ENCODE data around the gene TGFBR3. TPM values are rescaled to one million over a fixed set of nuclear protein-coding genes. Genes with fewer than 3 reads are reported as not detected.

The TGFBR3 gene
- total and polyA plus RNA-seq, 2 of the 13 experiments (the other 11 are each of a cell fraction or from before 2014, with no cell fraction given) = 76.5 to 195 TPM

GRCh38 chr1:91744953-91745639 lies 140.9 kb downstream of the TGFBR3 start (continued):
- TF ChIP-seq NCOR1 (IDR thresholded peaks at IDR 0.05; ENCODE audit: borderline replicate concordance, low read length) (peak; percentile 45; the same call in 1 of the 2 replicates), MIXL1 (CRISPR knock-in tag; IDR thresholded peaks at IDR 0.05) (0 out of 2 replicates have a peak, but pooled peaks have one; percentile 18), TEAD2 (CRISPR knock-in tag; IDR thresholded peaks at IDR 0.05) (no peak), ZNF598 (CRISPR knock-in tag; IDR thresholded peaks at IDR 0.05; ENCODE audit: borderline replicate concordance) (no peak), KLF13 (CRISPR knock-in tag; IDR thresholded peaks at IDR 0.05) (no peak), HOXD1 (CRISPR knock-in tag; IDR thresholded peaks at IDR 0.05) (no peak), ZNF460 (CRISPR knock-in tag; IDR thresholded peaks at IDR 0.05; ENCODE audit: borderline replicate concordance) (no peak), ZNF749 (CRISPR knock-in tag; IDR thresholded peaks at IDR 0.05; ENCODE audit: borderline replicate concordance) (no peak), GRHL1 (CRISPR knock-in tag; conservative IDR thresholded peaks at IDR 0.05) (no peak), ZSCAN30 (CRISPR knock-in tag; IDR thresholded peaks at IDR 0.05) (no peak), ZSCAN31 (CRISPR knock-in tag; IDR thresholded peaks at IDR 0.05; ENCODE audit: low read depth) (0 out of 2 replicates have a peak, but pooled peaks have one; percentile 1), EZH2 (conservative IDR thresholded peaks at IDR 0.05; ENCODE audit: low read depth, low read length) (no peak), ZMYM4 (CRISPR knock-in tag; IDR thresholded peaks at IDR 0.05) (peak; percentile 70)
- TF ChIP-seq, protein P1, sequence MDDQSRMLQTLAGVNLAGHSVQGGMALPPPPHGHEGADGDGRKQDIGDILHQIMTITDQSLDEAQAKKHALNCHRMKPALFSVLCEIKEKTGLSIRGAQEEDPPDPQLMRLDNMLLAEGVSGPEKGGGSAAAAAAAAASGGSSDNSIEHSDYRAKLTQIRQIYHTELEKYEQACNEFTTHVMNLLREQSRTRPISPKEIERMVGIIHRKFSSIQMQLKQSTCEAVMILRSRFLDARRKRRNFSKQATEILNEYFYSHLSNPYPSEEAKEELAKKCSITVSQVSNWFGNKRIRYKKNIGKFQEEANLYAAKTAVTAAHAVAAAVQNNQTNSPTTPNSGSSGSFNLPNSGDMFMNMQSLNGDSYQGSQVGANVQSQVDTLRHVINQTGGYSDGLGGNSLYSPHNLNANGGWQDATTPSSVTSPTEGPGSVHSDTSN (CRISPR knock-in tag; IDR thresholded peaks at IDR 0.05; ENCODE audit: borderline replicate concordance) = no peak
- TF ChIP-seq, protein P2, sequence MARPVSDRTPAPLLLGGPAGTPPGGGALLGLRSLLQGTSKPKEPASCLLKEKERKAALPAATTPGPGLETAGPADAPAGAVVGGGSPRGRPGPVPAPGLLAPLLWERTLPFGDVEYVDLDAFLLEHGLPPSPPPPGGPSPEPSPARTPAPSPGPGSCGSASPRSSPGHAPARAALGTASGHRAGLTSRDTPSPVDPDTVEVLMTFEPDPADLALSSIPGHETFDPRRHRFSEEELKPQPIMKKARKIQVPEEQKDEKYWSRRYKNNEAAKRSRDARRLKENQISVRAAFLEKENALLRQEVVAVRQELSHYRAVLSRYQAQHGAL (CRISPR knock-in tag; IDR thresholded peaks at IDR 0.05; ENCODE audit: not compliant biosample characterization) = no peak
- TF ChIP-seq, protein P3, sequence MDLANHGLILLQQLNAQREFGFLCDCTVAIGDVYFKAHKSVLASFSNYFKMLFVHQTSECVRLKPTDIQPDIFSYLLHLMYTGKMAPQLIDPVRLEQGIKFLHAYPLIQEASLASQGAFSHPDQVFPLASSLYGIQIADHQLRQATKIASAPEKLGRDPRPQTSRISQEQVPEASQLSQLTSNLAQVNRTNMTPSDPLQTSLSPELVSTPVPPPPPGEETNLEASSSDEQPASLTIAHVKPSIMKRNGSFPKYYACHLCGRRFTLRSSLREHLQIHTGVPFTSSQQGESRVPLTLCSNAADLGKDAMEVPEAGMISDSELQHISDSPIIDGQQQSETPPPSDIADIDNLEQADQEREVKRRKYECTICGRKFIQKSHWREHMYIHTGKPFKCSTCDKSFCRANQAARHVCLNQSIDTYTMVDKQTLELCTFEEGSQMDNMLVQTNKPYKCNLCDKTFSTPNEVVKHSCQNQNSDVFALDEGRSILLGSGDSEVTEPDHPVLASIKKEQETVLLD (CRISPR knock-in tag; IDR thresholded peaks at IDR 0.05; ENCODE audit: low read depth) = no peak
- TF ChIP-seq, protein P4, sequence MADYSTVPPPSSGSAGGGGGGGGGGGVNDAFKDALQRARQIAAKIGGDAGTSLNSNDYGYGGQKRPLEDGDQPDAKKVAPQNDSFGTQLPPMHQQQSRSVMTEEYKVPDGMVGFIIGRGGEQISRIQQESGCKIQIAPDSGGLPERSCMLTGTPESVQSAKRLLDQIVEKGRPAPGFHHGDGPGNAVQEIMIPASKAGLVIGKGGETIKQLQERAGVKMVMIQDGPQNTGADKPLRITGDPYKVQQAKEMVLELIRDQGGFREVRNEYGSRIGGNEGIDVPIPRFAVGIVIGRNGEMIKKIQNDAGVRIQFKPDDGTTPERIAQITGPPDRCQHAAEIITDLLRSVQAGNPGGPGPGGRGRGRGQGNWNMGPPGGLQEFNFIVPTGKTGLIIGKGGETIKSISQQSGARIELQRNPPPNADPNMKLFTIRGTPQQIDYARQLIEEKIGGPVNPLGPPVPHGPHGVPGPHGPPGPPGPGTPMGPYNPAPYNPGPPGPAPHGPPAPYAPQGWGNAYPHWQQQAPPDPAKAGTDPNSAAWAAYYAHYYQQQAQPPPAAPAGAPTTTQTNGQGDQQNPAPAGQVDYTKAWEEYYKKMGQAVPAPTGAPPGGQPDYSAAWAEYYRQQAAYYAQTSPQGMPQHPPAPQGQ (CRISPR knock-in tag; IDR thresholded peaks at IDR 0.05; ENCODE audit: borderline replicate concordance) = no peak
- TF ChIP-seq, protein P5, sequence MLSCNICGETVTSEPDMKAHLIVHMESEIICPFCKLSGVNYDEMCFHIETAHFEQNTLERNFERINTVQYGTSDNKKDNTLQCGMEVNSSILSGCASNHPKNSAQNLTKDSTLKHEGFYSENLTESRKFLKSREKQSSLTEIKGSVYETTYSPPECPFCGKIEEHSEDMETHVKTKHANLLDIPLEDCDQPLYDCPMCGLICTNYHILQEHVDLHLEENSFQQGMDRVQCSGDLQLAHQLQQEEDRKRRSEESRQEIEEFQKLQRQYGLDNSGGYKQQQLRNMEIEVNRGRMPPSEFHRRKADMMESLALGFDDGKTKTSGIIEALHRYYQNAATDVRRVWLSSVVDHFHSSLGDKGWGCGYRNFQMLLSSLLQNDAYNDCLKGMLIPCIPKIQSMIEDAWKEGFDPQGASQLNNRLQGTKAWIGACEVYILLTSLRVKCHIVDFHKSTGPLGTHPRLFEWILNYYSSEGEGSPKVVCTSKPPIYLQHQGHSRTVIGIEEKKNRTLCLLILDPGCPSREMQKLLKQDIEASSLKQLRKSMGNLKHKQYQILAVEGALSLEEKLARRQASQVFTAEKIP (CRISPR knock-in tag; IDR thresholded peaks at IDR 0.05; ENCODE audit: borderline replicate concordance) = no peak
